IPS-NIHi7 (cell line): ENCODE measurements around the gene CTRB2.
"Not testable (repeated sequence)": the region's sequence is repeated elsewhere in the genome, so short reads cannot be mapped to it uniquely, and the experiment has no call there.

Experiments used
- DNase-seq: peaks from one replicate; pipeline ENCODE4 v3.0.0; 2012; ENCODE audit warnings: mixed read lengths; ENCODE audit errors: extremely low spot score

Gene CTRB2

GRCh38 chr16:75227361-75228142 is 20.6 kb upstream of the CTRB2 start:
- no peak for DNase-seq

GRCh38 chr16:75226550-75227360 is 19.8 kb upstream of the CTRB2 start:
- DNase-seq: no peak

DNA sequence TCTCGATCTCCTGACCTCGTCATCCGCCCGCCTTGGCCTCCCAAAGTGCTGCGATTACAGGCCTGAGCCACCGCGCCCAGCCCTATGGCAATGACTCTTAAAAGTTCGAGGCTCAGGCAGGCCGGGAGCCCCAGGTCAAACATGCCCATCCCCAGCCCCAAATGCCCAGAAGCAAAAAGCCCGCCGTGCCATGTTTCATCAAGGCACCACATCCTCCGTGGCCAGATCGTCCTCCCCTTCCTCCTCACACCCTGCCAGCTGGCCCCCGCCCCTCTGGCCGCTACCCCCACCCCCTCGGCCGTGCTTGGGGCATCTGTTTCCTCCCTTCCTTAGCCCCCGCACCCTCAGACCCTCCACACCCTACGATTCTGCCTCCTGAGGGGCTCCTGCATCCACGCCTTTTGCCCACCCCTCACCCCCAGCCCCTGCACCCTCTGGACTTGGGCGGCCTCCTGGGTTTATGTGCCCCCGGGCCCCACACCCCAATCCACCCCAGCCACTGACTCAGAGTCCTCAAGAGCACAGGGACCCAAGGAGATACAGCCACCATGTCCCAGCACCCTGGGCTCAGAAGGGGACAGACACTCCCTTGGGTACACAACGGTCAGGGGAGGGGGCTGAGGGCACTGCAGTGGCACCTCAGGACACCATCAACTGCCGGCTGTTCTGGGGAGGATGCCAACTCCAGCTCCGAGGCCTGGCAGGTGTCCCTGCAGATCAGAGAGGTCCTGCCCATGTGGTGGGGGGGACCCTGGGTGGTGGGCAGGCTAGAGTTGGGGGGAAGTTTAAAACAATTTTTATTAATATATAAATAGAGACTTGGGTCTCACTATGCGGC is 18.9 kb upstream of the CTRB2 start:
- no peak for DNase-seq

DNA sequence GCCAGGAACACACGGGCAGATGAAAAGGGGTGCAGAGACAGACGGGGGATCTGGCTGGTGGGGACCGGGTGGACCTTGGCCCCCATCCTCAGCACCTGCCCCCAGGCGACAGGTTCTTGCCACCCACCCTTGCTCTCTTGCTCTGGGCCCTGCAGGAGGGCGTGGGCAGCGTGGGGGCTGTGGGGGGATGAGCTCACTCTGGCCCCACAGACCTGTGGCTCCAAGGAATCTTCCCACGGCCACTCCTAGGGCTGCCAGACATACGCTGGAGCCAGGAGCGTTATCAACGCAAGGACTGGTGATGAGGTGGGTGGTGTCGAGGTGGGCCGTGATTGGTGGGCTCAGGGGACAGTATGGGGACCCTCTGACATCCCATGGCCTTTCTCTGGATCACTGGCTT is 18.1 kb upstream of the CTRB2 start:
- no peak for DNase-seq

DNA sequence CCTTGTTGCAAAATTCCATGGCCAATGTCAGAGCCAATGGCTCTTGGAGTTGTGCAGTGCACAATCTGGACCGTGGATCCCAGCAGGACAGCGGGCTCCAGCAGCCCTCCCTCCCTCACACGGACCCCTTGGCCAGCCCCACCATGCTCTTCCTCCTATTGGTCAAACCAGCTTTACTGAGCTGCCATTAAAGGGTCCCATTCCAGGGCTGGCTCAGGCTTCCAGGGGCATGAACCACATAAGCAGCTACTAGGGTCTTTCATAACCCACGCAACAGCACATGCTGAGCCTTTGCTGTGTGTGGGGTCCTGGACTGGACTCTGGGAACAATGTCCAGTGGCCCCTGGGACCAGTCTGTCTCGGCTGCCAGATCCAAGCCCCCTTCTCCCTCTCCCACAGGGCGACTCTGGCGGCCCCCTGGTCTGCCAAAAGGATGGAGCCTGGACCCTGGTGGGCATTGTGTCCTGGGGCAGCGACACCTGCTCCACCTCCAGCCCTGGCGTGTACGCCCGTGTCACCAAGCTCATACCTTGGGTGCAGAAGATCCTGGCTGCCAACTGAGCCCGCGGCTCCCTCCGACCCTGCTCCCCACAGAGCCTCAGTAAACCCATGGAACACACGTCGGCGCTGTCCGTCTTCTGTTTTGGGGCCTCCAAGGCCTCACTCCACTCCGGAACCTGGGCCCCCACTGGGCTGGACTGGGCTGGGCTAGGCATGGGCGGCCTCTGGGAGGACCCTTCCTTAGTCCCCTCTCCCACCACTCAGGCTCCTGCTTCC is 17.5 kb upstream of the CTRB2 start:
- no peak for DNase-seq

GRCh38 chr16:75223129-75223528 is 16.2 kb upstream of the CTRB2 start:
- not testable (repeated sequence) for DNase-seq

DNA sequence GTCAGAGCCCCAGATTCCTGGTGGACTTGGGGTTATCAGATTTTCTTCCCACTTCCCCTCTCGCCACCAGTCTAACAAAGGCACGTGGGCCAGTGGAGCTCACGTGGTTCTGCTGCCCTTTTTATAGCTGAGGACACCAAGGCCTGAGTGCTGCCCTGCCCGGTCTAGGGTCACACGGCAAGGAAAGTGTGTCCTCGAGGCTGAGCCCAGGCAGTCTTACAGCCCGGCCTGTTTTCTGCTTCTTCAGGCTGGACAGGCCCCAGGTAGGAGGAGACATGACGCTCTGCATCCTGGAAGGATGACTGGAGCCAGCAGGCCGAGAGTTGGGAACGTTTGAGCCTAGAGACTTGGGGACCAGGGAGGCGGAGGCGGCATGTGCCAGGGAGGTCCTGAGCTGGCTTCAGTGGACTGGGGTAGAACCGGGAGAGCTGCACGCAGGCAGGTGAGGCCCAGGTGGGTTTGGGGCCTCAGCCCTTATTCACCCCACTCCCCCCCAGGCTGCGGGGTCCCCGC is 15.4 kb upstream of the CTRB2 start:
- DNase-seq: no peak

- no peak for DNase-seq
Observed at GRCh38 chr16:75219838-75220237, 12.9 kb upstream of the CTRB2 start.

- DNase-seq: no peak
Observed at GRCh38 chr16:75219088-75219487, 12.1 kb upstream of the CTRB2 start.

GRCh38 chr16:75218256-75219076 is 11.5 kb upstream of the CTRB2 start, which contains the start of gene CTRB1:
Gene CTRB1, plus strand, starts transcription at chr16:75218988. Its CDS starts 20 bp downstream, at chr16:75219008.
- DNase-seq: no peak

- DNase-seq: no peak
Observed at GRCh38 chr16:75217389-75217851, 10.5 kb upstream of the CTRB2 start.

DNA sequence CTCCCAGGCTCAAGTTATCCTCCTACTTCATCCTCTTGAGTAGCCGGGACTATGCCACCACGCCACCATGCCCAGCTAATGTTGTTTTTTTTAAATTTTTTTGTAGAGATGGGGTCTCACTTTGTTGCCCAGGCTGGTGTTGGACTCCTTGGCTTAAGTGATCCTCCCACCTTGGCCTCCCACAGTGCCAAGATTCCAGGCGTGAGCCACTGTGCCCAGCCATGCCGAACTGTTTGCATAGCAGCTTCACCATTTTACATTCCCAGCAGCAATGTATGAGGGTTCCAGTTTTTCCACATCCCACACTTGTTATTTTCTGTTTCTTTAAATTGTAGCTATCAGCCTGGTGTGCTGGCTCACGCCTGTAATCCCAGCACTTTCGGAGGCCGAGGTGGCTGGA is 9.6 kb upstream of the CTRB2 start:
- DNase-seq: no peak

- no peak for DNase-seq
Observed at GRCh38 chr16:75216127-75216526, 9.2 kb upstream of the CTRB2 start.

- not testable (repeated sequence) for DNase-seq
Observed at GRCh38 chr16:75211286-75211685, 4.3 kb upstream of the CTRB2 start.

DNA sequence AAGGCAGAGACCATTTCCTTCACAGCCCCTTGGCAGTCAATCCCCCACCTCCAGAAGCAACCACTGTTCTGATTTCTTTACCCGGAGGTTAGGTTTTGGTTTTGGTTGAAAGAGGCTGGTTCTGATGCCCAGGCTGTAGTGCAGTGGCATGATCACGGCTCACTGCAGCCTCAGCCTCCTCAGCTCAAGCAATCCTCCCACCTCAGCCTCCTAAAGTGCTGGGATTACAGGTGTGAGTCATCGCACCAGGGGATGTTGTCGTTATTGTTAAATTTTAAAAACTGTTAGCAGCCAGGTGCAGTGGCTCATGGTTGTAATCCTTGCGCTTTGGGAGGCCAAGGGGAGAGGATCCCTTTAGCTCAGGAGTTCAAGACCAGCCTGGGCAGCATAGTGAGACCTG is 3.0 kb upstream of the CTRB2 start:
- DNase-seq: no peak

DNA sequence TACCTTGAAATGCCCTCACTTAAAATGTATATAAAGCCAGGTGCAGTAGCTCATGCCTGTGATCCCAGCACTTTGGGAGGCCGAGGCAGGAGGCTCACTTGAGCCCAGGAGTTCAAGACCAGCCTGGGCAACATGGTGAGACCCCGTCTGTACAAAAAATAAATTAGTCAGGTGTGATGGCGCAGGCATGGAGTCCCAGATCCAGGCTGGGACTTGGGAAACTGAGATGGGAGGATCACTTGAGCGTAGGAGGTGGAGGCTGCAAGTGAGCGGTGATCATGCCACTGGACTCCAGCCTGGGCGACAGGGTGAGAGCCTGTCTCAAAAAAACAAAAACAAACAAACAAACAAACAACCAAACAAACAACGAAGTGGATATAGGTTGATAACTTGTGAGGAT is 2.6 kb upstream of the CTRB2 start:
- DNase-seq: not testable (repeated sequence)

GRCh38 chr16:75208861-75209505 is 2.0 kb upstream of the CTRB2 start:
- DNase-seq: no peak

GRCh38 chr16:75208242-75208825 is 1.4 kb upstream of the CTRB2 start:
- DNase-seq: no peak

DNA sequence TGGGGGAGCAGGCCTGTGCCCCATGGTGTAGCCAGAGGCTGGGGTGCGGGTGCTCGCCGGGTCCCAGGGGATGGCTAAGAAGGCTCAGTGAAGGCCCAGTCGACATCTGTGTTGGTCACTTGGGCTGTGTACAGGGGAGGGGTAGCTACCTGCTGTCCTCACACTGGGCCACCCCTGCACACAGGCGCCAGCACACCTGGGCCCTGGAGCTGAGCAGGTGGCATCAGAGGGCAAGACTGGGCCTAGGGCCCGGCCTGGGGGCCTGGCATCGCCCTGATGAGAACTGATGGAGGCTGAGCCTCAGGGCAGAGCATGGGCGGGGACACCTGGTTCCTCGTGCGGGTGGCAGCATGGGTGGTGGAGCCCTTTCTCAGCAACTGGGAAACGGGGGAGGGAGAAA is 870 bp upstream of the CTRB2 start:
- no peak for DNase-seq
